DMS53 (cell line): Measurements from ENCODE around the gene NELL1.

ENCODE experiments used
- DNase-seq: peaks from one replicate; lab custom pipeline; 2025; lab: John Stamatoyannopoulos, UW

NELL1 gene

GRCh38 chr11:20966489-20966888 lies 297.1 kb downstream of the NELL1 start:
- DNase-seq: no peak

DNA sequence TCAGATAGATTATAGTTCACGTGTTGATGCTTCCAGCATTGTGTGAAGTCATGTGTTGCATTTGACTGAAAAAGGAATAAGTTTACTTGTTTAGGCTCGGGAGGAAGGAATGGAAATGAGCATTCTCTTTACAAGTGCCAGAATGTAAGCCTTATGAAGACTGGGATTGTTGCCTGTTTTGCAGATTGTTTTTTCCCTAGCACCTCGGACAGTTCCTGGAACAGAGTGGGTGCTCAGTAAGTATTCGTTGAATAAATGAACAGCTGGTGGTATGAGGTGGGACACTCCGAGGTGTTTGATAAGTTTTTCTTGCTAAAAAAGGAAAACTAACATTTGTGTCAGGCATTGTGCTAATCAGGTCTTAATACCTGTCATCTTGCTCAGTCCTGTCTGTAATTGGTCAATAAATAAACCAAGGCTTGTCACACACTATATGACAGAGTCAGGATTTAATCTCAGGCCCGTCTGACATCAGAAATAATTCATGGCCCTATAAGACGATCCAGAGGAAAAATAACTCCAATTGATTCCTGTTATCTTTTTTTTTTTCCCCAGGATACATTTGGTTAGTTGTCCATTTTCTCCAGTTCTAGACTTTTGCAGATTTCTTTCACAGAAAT lies 304.7 kb downstream of the NELL1 start:
- DNase-seq: no peak

DNA sequence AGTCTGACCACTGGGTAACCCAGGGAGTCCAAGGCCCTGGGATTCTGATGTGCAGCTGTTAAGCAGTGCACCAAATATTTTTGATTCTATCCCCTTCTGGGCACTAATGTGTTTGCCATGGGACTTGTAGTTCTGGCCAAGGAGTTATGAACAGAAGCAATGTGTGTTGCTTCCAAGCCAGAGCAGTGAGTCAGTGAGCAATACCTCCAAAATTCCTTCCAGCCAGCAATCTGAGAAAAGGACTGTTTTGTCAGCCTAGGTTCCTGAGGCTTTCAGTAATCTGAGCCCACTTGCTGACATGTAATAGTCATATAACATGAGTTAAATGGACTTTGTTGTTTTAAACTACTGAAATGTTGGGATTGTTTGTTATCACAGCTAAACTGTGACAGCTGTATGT lies 311.4 kb downstream of the NELL1 start:
- DNase-seq: no peak

GRCh38 chr11:20990447-20990846 lies 321.1 kb downstream of the NELL1 start:
- no peak for DNase-seq

GRCh38 chr11:20991471-20991870 lies 322.1 kb downstream of the NELL1 start:
- no peak for DNase-seq

GRCh38 chr11:21007297-21007696 lies 337.9 kb downstream of the NELL1 start:
- no peak for DNase-seq

DNA sequence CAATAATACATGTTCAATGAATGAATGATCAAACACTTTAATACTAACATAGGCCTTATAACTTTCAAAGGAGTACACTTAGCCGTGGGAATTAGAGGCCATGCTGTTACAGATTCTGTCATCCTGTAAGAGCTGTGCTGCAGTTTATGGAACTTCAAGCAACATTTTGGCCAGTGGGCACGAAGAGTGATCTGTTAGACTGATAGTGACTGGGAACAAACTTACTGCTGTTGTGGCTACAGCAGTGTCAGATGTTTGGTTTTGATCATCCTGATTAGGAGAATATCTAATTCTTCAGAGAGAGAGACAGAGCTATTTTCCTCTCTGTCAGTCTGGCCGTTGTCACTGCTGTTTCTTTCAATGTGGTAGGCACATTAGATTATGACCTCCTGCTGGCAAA lies 348.9 kb downstream of the NELL1 start:
- DNase-seq: no peak

DNA sequence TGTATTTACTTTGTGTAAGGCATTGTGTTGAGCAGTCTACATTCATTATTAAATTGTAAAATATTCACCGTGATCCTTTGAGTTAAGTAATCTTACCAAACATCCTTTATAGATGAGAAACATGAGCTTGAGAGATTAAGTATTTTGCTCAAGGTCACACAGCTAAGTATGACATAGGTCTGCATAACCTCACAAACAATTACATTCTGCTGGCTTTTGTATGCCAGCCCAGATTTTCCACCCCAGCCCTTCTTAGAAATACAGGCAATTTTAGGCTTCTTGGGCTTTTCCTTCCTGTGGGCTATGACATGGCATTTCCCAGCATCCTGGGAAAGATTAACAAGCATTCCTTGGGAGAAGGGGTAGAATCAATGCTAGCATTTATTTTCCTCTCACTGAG lies 357.3 kb downstream of the NELL1 start:
- no peak for DNase-seq

DNA sequence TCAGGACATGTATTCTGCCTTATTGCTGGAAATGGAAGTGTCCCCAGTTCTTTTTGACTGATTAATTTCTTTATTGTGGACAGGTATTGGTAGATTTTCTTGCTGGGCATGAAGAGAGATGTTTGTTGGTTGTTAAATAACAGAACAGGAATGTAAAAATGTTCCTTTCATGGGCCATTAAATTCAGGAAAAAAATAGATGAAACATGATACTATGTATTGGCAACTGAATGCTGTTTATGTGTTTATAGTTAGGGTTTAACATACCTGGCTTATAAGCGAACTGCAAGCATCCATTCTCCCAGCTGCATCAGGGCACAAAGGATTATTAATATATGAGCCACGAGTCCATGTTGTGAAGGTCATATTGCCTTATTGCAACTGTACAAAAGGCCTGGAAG lies 368.5 kb downstream of the NELL1 start:
- DNase-seq: peak; percentile 25

DNA sequence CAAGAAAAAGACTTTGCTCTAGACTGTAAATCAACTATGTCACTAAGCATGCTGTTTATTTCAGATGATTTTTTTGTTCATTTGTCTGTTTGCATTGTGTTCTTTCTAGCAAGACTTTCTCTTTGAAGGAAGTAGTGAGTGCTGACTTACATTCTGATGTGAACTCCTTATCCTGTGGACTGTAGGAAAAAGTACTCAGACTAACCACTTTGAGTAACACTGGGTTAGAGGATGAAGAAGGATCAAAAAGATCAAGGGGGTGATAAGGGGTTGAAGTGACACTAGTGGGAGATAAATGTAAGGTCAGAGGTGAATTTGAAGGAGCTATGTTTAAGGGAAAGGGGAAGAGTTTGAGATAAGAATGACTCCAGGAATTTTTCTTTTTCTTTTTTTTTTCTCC lies 369.4 kb downstream of the NELL1 start:
- DNase-seq: no peak

- no peak for DNase-seq
Measured at GRCh38 chr11:21040630-21041029, 371.2 kb downstream of the NELL1 start.

GRCh38 chr11:21048626-21049025 lies 379.2 kb downstream of the NELL1 start:
- no peak for DNase-seq

GRCh38 chr11:21053466-21053865 lies 384.1 kb downstream of the NELL1 start:
- no peak for DNase-seq

DNA sequence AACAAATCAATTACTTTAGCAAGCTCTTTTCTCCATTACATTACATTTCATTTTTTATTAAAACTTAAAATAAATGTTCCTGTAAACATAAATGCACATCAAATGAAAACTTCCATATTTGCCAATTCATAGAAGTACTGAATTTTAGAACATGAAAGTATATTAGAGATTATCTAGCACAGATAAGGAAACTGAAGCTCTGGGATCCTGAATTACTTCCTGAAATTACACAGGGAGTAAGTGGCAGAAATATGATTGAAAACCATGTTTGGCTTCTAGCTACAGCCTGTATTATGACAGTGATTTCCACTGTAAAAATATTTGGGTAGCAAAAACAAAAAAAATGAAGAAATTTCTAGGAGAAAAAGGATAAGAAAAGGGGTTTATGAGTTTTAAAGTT lies 387.3 kb downstream of the NELL1 start:
- DNase-seq: no peak

- no peak for DNase-seq
Measured at GRCh38 chr11:21059879-21060278, 390.5 kb downstream of the NELL1 start.

GRCh38 chr11:21066030-21066429 lies 396.6 kb downstream of the NELL1 start:
- no peak for DNase-seq

DNA sequence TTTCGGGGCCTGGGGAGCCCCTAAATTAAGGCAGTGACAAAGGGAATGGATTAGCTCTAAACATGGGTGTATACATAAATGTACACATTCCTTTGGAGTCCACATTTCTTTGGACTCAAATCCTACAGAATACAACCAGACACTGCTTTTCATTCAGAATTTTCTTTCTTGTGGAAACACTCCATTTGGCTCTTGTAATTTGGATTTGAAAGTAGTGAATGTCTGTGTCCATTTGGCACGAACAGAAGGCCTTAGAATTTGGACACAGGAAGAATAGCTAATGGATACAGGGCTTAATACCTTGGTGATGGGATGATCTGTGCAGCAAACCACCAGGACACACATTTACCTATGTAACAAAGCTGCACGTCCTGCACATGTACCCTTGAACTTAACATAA lies 399.5 kb downstream of the NELL1 start:
- DNase-seq: no peak

DNA sequence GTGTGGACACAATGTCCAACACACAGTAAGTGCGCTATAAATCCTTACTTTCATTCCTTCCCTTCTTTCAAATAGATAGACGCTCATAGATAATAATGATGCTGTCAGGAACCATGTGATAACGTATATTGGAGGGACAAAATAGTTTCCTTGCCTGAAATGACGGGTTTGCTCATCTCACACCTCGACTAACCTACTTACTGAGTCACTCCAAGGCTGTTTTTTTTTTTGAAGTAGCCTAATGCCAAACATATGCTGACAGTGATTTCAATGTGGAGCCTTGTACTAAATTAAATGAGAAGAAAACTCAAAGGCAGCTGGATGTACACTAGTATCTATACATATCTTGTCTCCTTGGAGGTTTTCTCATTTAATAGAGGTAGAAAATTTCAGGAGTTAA lies 400.5 kb downstream of the NELL1 start:
- DNase-seq: no peak

DNA sequence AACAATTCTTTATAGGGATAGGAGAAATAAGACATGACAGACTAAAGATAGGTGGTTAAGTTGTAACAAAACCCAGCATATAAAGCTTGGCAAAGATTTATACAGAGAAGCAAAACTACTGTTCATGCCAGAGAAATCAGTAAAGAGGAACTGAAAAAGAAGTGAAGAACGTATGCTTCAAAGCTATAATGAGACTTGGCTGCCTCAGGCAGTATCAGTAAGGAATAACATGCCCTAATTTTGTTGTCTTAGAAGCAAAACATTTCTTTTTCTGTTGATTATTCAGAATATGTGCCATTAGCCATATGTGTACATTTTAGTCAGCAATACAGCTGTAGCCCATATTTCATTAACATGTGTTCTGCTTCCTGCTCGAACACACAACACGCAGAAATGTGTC lies 403.2 kb downstream of the NELL1 start:
- no peak for DNase-seq

DNA sequence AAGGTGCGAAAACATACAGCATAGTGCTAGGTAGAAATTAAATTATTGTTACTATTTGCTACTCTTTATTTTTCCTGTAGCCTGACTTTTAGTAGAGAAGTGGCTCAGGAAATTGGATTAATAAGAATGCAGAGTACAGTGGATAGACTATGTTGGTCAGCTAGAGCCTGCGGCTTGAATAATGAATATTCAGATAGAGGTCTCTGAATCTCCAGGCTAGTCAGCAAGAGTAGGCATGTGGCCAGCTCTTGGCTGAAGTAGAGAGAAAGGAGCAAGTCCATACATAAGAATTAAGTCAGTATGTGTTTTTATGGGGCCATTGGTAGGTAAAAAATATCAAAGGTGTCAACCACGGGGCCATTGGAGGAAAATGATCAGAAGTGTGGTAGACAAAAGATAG lies 413.5 kb downstream of the NELL1 start:
- DNase-seq: no peak

DNA sequence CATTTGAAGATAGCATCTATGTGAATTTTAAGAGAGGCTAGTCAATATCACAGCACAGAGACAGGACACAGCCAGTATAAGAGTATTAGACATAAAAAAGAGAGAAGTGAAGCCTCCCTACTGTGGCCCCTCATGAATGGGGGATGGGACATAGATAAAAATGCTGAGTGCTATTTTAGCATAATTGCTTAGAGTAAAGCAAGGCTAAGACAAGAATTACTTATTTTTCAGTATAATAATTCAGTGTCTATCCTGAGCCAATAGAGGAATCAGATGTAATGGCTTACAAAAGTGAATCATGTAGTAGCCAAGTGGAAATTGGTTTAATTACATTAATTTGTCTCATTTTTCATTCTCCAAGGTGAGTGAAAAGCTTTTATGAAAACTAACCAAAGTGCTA lies 419.5 kb downstream of the NELL1 start:
- no peak for DNase-seq

DNA sequence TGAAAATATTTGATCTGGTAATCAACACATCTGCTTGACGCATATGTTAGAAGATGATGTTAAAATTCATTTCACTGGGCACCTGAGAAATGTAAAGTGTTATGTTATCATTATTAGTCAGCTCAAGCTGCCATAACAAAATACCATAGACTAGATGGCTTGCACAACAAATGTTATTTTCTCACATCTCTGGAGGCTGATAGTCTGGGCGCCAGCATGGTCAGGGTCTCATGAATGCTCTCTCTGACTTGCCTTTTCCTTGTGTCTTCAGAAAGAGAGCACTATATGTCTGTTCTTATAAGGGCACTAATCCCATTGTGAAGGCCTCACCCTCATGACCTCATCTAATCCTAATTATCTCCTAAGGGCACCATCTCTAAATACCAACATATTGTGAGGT lies 435.3 kb downstream of the NELL1 start:
- no peak for DNase-seq

GRCh38 chr11:21105196-21105917 lies 436.0 kb downstream of the NELL1 start:
- DNase-seq: peak; percentile 17

GRCh38 chr11:21109341-21109740 lies 440.0 kb downstream of the NELL1 start:
- DNase-seq: no peak
